ENCODE measurements around the gene SDHAF2. TPM values are rescaled to one million over a fixed set of nuclear protein-coding genes. Genes with fewer than 3 reads are reported as not detected.
"Not testable (repeated sequence)": the region's sequence is repeated elsewhere in the genome, so short reads cannot be mapped to it uniquely, and the experiment has no call there.

The SDHAF2 gene
- total RNA-seq, 1 experiment from 2014 or later = 43.2 TPM

- POLR2A ChIA-PET = no interaction called here
Observed at GRCh38 chr11:61460986-61461385, 31.1 kb downstream of the SDHAF2 start.

GRCh38 chr11:61467602-61468001, 37.7 kb downstream of the SDHAF2 start:
- H3K4me1 ChIP-seq (ENCODE audit: control insufficient read depth, insufficient read depth, low read length); H3K27me3 ChIP-seq (ENCODE audit: control insufficient read depth, insufficient read depth, low read length); H3K9me3 ChIP-seq (ENCODE audit: control insufficient read depth, insufficient read depth, low read depth, low read length); ATAC-seq; BruUV-seq (replicated peaks); H3K4me3 ChIP-seq (ENCODE audit: low read depth in 2 of 2, low read length in 2 of 2); H3K36me3 ChIP-seq (ENCODE audit: control insufficient read depth, insufficient read depth, low read length); CTCF ChIA-PET; POLR2A ChIA-PET; H3K27ac ChIP-seq (ENCODE audit: low read length); DNase-seq (ENCODE audit: low read depth, low spot score); in situ Hi-C loops (cut with HindIII; ENCODE audit: low pct_unique_long_range_greater_than_20kb, low sequenced_read_pairs); intact Hi-C loops (cut with micrococcal nuclease; ENCODE audit: unreplicated experiment): not testable (repeated sequence)

More at GRCh38 chr11:61460986-61461385, 31.1 kb downstream of the SDHAF2 start:
- no peaks in the 10 kb centered on the region for H3K27me3 ChIP-seq (ENCODE audit: control insufficient read depth, insufficient read depth, low read length)
- DNase-seq (ENCODE audit: low read depth, low spot score) = no peak
- no peak for TF ChIP-seq POLR2AphosphoS5 (IDR thresholded peaks at IDR 0.05; ENCODE audit: low read depth, low read length)
- TF ChIP-seq TCF7L2 (IDR thresholded peaks at IDR 0.05; ENCODE audit: low read depth, low read length) = no peak
- TF ChIP-seq CTCF (IDR thresholded peaks at IDR 0.05) = no peak
- TF ChIP-seq SIN3A (IDR thresholded peaks at IDR 0.05; ENCODE audit: borderline replicate concordance, insufficient read depth, low read depth, low read length) = no peak
- TF ChIP-seq REST (IDR thresholded peaks at IDR 0.05; ENCODE audit: insufficient read depth in 1 of 2, low read depth in 2 of 2, low read length in 1 of 2) = no peak
- BruUV-seq (replicated peaks) = no TSS peak
- in situ Hi-C loops (cut with HindIII; ENCODE audit: low pct_unique_long_range_greater_than_20kb, low sequenced_read_pairs) (no loop called here), intact Hi-C loops (cut with micrococcal nuclease; ENCODE audit: unreplicated experiment) (no loop called here)
- no peak overlapping the region for H3K4me3 ChIP-seq (ENCODE audit: low read depth in 2 of 2, low read length in 2 of 2)
- ATAC-seq = peak; percentile 34; the same call in 1 of the 2 replicates
- H3K9me3 ChIP-seq (ENCODE audit: control insufficient read depth, insufficient read depth, low read depth, low read length) = no peaks in the 10 kb centered on the region
- CTCF ChIA-PET = no interaction called here
- no peaks in the 10 kb centered on the region for H3K36me3 ChIP-seq (ENCODE audit: control insufficient read depth, insufficient read depth, low read length)
- no peak overlapping the region for H3K27ac ChIP-seq (ENCODE audit: low read length)
- H3K4me1 ChIP-seq (ENCODE audit: control insufficient read depth, insufficient read depth, low read length) = no peaks in the 10 kb centered on the region

GRCh38 chr11:61468002-61468401, 38.1 kb downstream of the SDHAF2 start:
- Histone ChIP-seq H3K27ac (ENCODE audit: low read length) (no peak overlapping the region), H3K36me3 (ENCODE audit: control insufficient read depth, insufficient read depth, low read length) (no peaks in the 10 kb centered on the region), H3K9me3 (ENCODE audit: control insufficient read depth, insufficient read depth, low read depth, low read length) (no peaks in the 10 kb centered on the region), H3K4me1 (ENCODE audit: control insufficient read depth, insufficient read depth, low read length) (no peaks in the 10 kb centered on the region), H3K27me3 (ENCODE audit: control insufficient read depth, insufficient read depth, low read length) (no peaks in the 10 kb centered on the region), H3K4me3 (ENCODE audit: low read depth in 2 of 2, low read length in 2 of 2) (no peak overlapping the region)
- ChIA-PET CTCF (no interaction called here), POLR2A (no interaction called here)
- TF ChIP-seq POLR2AphosphoS5 (IDR thresholded peaks at IDR 0.05; ENCODE audit: low read depth, low read length) = no peak
- no peak for TF ChIP-seq REST (IDR thresholded peaks at IDR 0.05; ENCODE audit: insufficient read depth in 1 of 2, low read depth in 2 of 2, low read length in 1 of 2)
- no peak for TF ChIP-seq TCF7L2 (IDR thresholded peaks at IDR 0.05; ENCODE audit: low read depth, low read length)
- TF ChIP-seq CTCF (IDR thresholded peaks at IDR 0.05) = no peak
- TF ChIP-seq SIN3A (IDR thresholded peaks at IDR 0.05; ENCODE audit: borderline replicate concordance, insufficient read depth, low read depth, low read length) = no peak
- no peak for ATAC-seq
- no peak for DNase-seq (ENCODE audit: low read depth, low spot score)
- intact Hi-C loops (cut with micrococcal nuclease; ENCODE audit: unreplicated experiment) = no loop called here
- BruUV-seq (replicated peaks) = no TSS peak
- in situ Hi-C loops (cut with HindIII; ENCODE audit: low pct_unique_long_range_greater_than_20kb, low sequenced_read_pairs) = no loop called here

Measured in Panc1 (cell line).